ENCODE results near the gene JAK2.

DNA sequence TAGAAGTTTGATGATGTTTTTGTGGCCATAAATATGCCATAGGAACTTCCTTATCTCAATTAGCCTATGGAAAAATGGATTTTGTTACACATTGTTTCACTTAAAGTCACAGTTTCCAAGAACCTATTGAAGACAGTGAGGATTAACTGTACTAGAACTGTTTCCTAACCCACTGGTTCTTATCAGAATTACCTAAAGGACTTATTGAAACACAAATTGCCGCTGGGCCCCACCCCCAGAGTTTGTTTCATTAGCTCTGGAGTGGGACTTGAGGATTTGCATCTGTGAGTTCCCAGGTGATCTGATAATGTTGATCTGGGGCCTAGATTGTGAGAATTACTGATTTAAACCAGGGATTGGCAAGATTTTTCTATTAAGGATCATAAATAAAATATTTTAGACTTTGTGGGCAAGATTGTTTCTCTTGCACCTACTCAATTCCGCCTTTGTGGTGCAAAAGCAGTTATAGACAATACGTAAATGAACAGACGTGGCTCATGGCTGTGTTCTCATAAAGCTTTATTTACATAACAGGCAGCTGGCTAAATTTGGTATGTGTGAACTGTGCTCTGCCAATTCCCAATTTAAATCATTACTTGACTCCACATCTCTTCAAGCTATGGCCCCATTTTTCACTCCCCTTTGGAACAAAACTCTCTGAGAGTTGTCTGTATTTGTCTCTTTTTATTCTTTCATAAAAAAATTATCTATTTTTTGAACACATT is 9.3 kb downstream of the JAK2 start:
- no peak for TF ChIP-seq GLIS3 (CRISPR knock-in tag; IDR thresholded peaks at IDR 0.05)
- no peak for TF ChIP-seq ZFP3 (CRISPR knock-in tag; IDR thresholded peaks at IDR 0.05)
- no peak for TF ChIP-seq POU6F1 (CRISPR knock-in tag; IDR thresholded peaks at IDR 0.05; ENCODE audit: borderline replicate concordance, low read depth)
- TF ChIP-seq PATZ1 (CRISPR knock-in tag; IDR thresholded peaks at IDR 0.05; ENCODE audit: borderline replicate concordance) = no peak
- TF ChIP-seq ZNF70 (CRISPR knock-in tag; IDR thresholded peaks at IDR 0.05) = no peak
- TF ChIP-seq SNAI2 (CRISPR knock-in tag; IDR thresholded peaks at IDR 0.05) = no peak
- no peak for TF ChIP-seq CREB5 (CRISPR knock-in tag; IDR thresholded peaks at IDR 0.05; ENCODE audit: low read depth)
- TF ChIP-seq CSDC2 (CRISPR knock-in tag; IDR thresholded peaks at IDR 0.05) = no peak
- TF ChIP-seq ZFP30 (CRISPR knock-in tag; IDR thresholded peaks at IDR 0.05) = no peak
- no peak for TF ChIP-seq ARNTL (CRISPR knock-in tag; IDR thresholded peaks at IDR 0.05; ENCODE audit: borderline replicate concordance, low read depth)
- no peak for TF ChIP-seq ZNF565 (CRISPR knock-in tag; conservative IDR thresholded peaks at IDR 0.05; ENCODE audit: low read depth)
- no peak for TF ChIP-seq RARB (CRISPR knock-in tag; IDR thresholded peaks at IDR 0.05)
- TF ChIP-seq TSHZ2 (CRISPR knock-in tag; IDR thresholded peaks at IDR 0.05) = no peak
